ENCODE measurements around the gene FMN1.

The FMN1 gene

GRCh38 chr15:32905481-32905880, 289.0 kb downstream of the FMN1 start:
- Histone ChIP-seq H3K27me3 (peaks cover 0 to 9% (median under 1%) of the 10 kb centered on the region in 11 experiments; a peak in 8 of 22 replicates), H3K9ac (no peak overlapping the region), H3K9me3 (replicated peaks in 1 of 11) (no peaks in the 10 kb centered on the region; a peak in 1 of 22 replicates), H3K4me3 (no peak overlapping the region), H3K27ac (no peak overlapping the region), H3K4me1 (peaks cover 32 to 42% (median 35%) of the 10 kb centered on the region in 10 experiments), H3K36me3 (peaks cover 0 to 79% (median 0%) of the 10 kb centered on the region in 11 experiments; a peak in 5 of 22 replicates), H4K20me1 (peaks cover 0 to 91% (median 0%) of the 10 kb centered on the region in 11 experiments; a peak in 6 of 22 replicates), H3K4me2 (no peak overlapping the region)
- TF ChIP-seq Cebpa-rat (IDR thresholded peaks at IDR 0.05): no peak

- H4K20me1 ChIP-seq: peaks cover 0 to 86% (median 0%) of the 10 kb centered on the region in 11 experiments; a peak in 6 of 22 replicates
- no peak overlapping the region for H3K4me3 ChIP-seq
- H3K9ac ChIP-seq: no peak overlapping the region
- H3K36me3 ChIP-seq: peaks cover 0 to 82% (median 0%) of the 10 kb centered on the region in 11 experiments; a peak in 5 of 22 replicates
- H3K9me3 ChIP-seq (replicated peaks in 1 of 11): no peaks in the 10 kb centered on the region; a peak in 1 of 22 replicates
- H3K27me3 ChIP-seq: peaks cover 0 to 5% (median 0%) of the 10 kb centered on the region in 11 experiments; a peak in 1 of 22 replicates
- peaks cover 25 to 31% (median 27%) of the 10 kb centered on the region in 10 experiments for H3K4me1 ChIP-seq
- no peak overlapping the region for H3K27ac ChIP-seq
- peak overlapping the region in 1 of 11 experiments; percentile 2; a peak in 1 of 22 replicates for H3K4me2 ChIP-seq
- no peak for TF ChIP-seq Cebpa-rat (IDR thresholded peaks at IDR 0.05)
Observed at GRCh38 chr15:32904448-32904847, 290.1 kb downstream of the FMN1 start.

- Histone ChIP-seq H3K4me2 (peak overlapping the region in 1 of 11 experiments; percentile 2; a peak in 1 of 22 replicates), H3K36me3 (peaks cover 0 to 89% (median 0%) of the 10 kb centered on the region in 11 experiments; a peak in 5 of 22 replicates), H3K27me3 (peaks cover 0 to 5% (median 0%) of the 10 kb centered on the region in 11 experiments; a peak in 1 of 22 replicates), H4K20me1 (peaks cover 0 to 79% (median 0%) of the 10 kb centered on the region in 11 experiments; a peak in 5 of 22 replicates), H3K27ac (no peak overlapping the region), H3K9ac (no peak overlapping the region), H3K4me1 (peaks cover 18 to 25% (median 23%) of the 10 kb centered on the region in 10 experiments), H3K4me3 (no peak overlapping the region), H3K9me3 (replicated peaks in 1 of 11) (no peaks in the 10 kb centered on the region; a peak in 1 of 22 replicates)
- peak in 3 of 11 experiments; percentile 21 to 56 (median 47); a peak in 4 of 22 replicates for TF ChIP-seq Cebpa-rat (IDR thresholded peaks at IDR 0.05)
Observed at GRCh38 chr15:32903591-32904290, 290.8 kb downstream of the FMN1 start.

- Histone ChIP-seq H3K27me3 (peaks cover 0 to 5% (median 0%) of the 10 kb centered on the region in 11 experiments; a peak in 1 of 22 replicates), H4K20me1 (peaks cover 0 to 63% (median 0%) of the 10 kb centered on the region in 11 experiments; a peak in 3 of 22 replicates), H3K4me3 (no peak overlapping the region)
Observed at GRCh38 chr15:32901995-32902394, 292.5 kb downstream of the FMN1 start.

GRCh38 chr15:32901192-32901591, 293.3 kb downstream of the FMN1 start:
- peaks cover 0 to 8% (median 2%) of the 10 kb centered on the region in 10 experiments; a peak in 3 of 20 replicates for H3K4me1 ChIP-seq
- peaks cover 0 to 56% (median 0%) of the 10 kb centered on the region in 11 experiments; a peak in 3 of 22 replicates for H4K20me1 ChIP-seq
- H3K4me3 ChIP-seq: no peak overlapping the region
- H3K36me3 ChIP-seq: peaks cover 0 to 99% (median 0%) of the 10 kb centered on the region in 11 experiments; a peak in 5 of 22 replicates
- no peak overlapping the region for H3K27ac ChIP-seq
- H3K4me2 ChIP-seq: no peak overlapping the region
- no peak overlapping the region for H3K9ac ChIP-seq
- H3K27me3 ChIP-seq: no peaks in the 10 kb centered on the region
- H3K9me3 ChIP-seq (replicated peaks in 1 of 11): no peaks in the 10 kb centered on the region; a peak in 1 of 22 replicates
- no peak for TF ChIP-seq Cebpa-rat (IDR thresholded peaks at IDR 0.05)

More at GRCh38 chr15:32901995-32902394, 292.5 kb downstream of the FMN1 start:
- no peak for TF ChIP-seq Cebpa-rat (IDR thresholded peaks at IDR 0.05)
- no peaks in the 10 kb centered on the region; a peak in 1 of 22 replicates for H3K9me3 ChIP-seq (replicated peaks in 1 of 11)
- peaks cover 0 to 99% (median 0%) of the 10 kb centered on the region in 11 experiments; a peak in 5 of 22 replicates for H3K36me3 ChIP-seq
- H3K4me2 ChIP-seq: no peak overlapping the region
- no peak overlapping the region for H3K27ac ChIP-seq
- no peak overlapping the region for H3K9ac ChIP-seq
- H3K4me1 ChIP-seq: peaks cover 2 to 9% (median 6%) of the 10 kb centered on the region in 10 experiments; a peak in 19 of 20 replicates

GRCh38 chr15:32899126-32899596, 295.4 kb downstream of the FMN1 start:
- H3K9me3 ChIP-seq (replicated peaks in 1 of 11): no peaks in the 10 kb centered on the region
- peaks cover 0 to 8% (median under 1%) of the 10 kb centered on the region in 10 experiments; a peak in 3 of 20 replicates for H3K4me1 ChIP-seq
- H3K4me3 ChIP-seq: no peak overlapping the region
- peaks cover 0 to 87% (median 0%) of the 10 kb centered on the region in 11 experiments; a peak in 4 of 22 replicates for H3K36me3 ChIP-seq
- peak overlapping the region in 5 of 11 experiments; percentile 4 to 42 (median 12); a peak in 4 of 22 replicates for H3K4me2 ChIP-seq
- peaks cover 0 to 37% (median 0%) of the 10 kb centered on the region in 11 experiments; a peak in 3 of 22 replicates for H4K20me1 ChIP-seq
- no peaks in the 10 kb centered on the region for H3K27me3 ChIP-seq
- no peak overlapping the region for H3K9ac ChIP-seq
- no peak overlapping the region for H3K27ac ChIP-seq
- no peak for TF ChIP-seq Cebpa-rat (IDR thresholded peaks at IDR 0.05)

- Histone ChIP-seq H3K27me3 (no peaks in the 10 kb centered on the region), H3K4me3 (no peak overlapping the region), H3K9ac (no peak overlapping the region), H3K27ac (no peak overlapping the region), H3K4me2 (no peak overlapping the region), H3K9me3 (replicated peaks in 1 of 11) (0 out of 22 replicates have a peak, but pooled peaks cover 0 to 4% (median 0%) of the 10 kb centered on the region in 11 experiments), H3K36me3 (peaks cover 0 to 87% (median 0%) of the 10 kb centered on the region in 11 experiments; a peak in 4 of 22 replicates), H4K20me1 (peaks cover 0 to 29% (median 0%) of the 10 kb centered on the region in 11 experiments; a peak in 3 of 22 replicates), H3K4me1 (peaks cover 0 to 8% (median 0%) of the 10 kb centered on the region in 10 experiments; a peak in 3 of 20 replicates)
- TF ChIP-seq Cebpa-rat (IDR thresholded peaks at IDR 0.05): no peak
Observed at GRCh38 chr15:32898414-32898813, 296.1 kb downstream of the FMN1 start.

GRCh38 chr15:32893421-32893820, 301.1 kb downstream of the FMN1 start:
- no peak overlapping the region for H3K4me3 ChIP-seq
- no peaks in the 10 kb centered on the region for H3K4me1 ChIP-seq
- no peak overlapping the region for H3K27ac ChIP-seq
- H3K9ac ChIP-seq: no peak overlapping the region
- no peak for TF ChIP-seq Cebpa-rat (IDR thresholded peaks at IDR 0.05)
- H3K4me2 ChIP-seq: no peak overlapping the region
- H3K27me3 ChIP-seq: no peaks in the 10 kb centered on the region
- peaks cover 0 to 5% (median 0%) of the 10 kb centered on the region in 11 experiments; a peak in 2 of 22 replicates for H3K9me3 ChIP-seq (replicated peaks in 1 of 11)
- no peaks in the 10 kb centered on the region; a peak in 1 of 22 replicates for H4K20me1 ChIP-seq
- H3K36me3 ChIP-seq: peaks cover 0 to 63% (median 0%) of the 10 kb centered on the region in 11 experiments; a peak in 4 of 22 replicates

Data from BLaER1 treated with 17β-estradiol and CSF1 and Interleukin-3, amounts not matched to agents 10 nM and 100 nM (cell line).